OCI-M2 (cell line): ENCODE measurements around the gene XYLB.
"Not testable (repeated sequence)": the region's sequence is repeated elsewhere in the genome, so short reads cannot be mapped to it uniquely, and the experiment has no call there.

Experiments
- DNase-seq: peaks from one replicate; lab custom pipeline; 2025; ENCODE audit not compliant: unreplicated experiment; lab: John Stamatoyannopoulos, UW

The XYLB gene

DNA sequence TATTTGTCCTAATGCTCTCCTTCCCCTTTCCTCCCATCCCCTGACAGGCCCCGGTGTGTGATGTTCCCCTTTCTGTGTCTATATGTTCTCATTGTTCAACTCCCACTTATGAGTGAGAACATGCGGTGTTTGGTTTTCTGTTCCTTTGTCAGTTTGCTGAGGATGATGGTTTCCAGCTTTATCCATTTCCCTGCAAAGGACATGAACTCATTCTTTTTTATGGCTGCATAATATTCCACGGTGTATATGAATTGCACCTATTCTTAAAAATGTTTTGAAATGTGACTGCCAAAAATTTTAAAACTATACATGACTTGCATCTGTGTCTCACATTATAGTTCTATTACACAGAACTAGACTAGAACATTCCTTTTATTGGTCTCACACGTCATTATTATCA lies 25.9 kb upstream of the XYLB start:
- not testable (repeated sequence) for DNase-seq

DNA sequence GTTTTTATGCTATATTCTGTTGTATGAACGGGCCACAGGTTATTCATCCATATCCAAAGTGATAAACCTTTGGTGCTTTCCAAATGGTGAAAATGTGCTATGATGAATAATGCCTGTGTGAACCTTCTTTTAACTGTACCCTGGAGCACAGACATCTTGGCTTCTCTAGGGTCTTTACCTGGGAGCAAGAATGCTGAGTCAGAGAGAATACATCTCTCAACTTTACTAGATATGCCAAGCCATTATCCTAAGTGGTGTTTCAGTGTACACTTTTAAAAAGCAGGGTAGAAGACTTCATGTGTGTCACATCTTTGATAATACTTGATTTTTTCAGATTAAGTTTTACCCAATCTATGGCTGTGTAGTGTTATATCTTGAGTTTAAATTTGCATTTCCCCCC lies 23.5 kb upstream of the XYLB start:
- no peak for DNase-seq

DNA sequence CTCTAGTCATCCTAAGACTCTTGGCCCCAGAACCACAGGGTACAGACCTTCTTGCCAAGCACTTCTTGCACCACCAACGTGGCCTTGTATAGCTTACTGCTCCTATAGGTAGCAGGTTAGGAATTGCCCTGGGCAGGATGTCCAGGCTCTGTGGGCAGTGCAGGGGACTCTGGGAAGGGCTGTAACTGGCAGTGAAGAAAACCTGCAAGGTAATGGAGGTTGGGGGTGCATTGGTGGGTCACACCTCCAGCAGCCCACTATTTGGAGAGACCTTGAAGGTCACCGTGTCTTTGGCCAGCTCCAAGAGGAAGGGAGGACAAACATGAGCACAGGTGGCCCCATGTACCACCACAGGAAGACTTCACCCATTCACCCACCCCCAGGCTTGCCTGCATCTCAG lies 21.3 kb upstream of the XYLB start:
- DNase-seq, result no peak

DNA sequence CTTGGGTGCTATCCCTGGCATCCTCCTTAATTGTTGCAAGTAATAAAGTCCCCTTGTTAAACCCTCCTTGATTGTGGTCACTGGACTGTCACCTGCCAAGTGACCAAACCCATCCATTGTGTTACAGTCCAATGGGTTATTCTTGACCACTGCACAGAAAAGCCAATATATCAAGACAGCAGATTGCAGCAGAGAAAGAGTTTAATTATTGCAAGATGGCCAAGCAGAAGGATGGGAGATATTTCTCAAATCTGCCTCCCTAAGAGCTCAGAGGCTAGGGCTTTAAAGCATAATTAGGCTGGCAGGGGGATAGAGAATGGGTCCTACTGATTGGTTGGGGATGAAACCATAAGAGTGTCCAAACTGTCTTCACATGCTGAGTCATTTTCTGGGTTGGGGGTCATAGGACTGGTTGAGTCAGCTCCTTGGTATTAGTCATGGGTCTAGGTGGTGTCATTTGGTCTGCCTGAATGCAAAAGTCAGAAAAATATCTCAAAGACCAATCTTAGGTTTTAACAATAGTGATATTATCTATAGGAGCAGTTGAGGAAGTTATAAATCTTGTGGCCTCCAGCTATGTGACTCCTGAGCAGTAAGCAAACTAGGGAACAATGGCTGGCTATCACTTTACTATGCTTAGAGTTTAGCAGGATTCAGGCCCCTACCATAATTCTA lies 19.1 kb upstream of the XYLB start:
- no peak for DNase-seq

DNA sequence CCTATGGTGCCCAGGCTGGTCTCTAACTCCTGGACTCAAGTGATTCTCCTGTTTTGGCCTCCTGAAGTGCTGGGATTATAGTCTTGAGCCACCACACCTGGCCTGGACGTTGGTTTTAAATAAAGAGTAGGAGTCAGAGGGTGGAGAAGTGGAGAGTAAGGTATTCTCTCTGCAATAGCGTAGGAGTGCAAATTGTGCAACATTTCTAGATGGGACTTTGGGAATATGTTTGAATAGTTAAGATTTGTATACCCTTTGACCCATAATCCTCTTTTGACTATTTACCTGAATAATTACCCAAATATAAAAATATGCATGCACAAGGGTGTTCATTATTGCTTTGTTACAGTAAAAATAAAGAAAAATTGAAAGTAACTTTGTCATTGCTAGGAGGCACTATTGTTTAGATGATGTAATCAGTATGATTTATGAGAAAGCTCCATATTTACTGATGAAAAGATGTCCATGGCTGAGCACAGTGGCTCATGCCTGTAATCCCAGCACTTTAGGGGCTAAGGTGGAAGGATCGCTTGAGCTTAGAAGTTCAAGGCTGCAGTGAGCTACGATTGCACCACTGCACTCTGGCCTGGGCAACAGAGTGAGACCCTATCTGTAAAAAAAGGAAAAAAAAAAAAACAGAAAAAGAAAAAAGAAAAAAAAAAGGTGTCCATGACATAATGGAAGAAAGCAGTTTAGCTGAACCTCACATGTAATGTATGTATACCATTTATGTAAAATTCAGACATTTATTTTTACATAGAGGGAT lies 15.1 kb upstream of the XYLB start:
- no peak for DNase-seq

DNA sequence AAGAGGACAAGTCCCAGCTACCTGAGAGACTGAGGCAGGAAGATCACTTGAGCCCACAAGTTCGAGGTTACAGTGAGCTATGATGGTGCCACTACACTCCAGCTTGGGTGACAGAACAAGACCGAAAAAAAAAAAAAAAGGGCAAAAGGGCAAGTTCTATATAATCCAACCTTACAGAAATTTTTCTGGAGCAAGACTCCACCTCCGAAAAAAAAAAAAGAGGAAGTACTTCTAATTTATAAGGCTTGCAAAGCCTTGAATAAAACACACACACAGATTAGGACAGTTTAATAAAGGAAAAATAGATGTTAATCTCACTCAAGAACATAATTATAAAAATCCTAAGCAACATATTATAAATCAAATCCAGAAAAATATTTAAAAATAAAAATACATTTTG lies 14.4 kb upstream of the XYLB start:
- no peak for DNase-seq

DNA sequence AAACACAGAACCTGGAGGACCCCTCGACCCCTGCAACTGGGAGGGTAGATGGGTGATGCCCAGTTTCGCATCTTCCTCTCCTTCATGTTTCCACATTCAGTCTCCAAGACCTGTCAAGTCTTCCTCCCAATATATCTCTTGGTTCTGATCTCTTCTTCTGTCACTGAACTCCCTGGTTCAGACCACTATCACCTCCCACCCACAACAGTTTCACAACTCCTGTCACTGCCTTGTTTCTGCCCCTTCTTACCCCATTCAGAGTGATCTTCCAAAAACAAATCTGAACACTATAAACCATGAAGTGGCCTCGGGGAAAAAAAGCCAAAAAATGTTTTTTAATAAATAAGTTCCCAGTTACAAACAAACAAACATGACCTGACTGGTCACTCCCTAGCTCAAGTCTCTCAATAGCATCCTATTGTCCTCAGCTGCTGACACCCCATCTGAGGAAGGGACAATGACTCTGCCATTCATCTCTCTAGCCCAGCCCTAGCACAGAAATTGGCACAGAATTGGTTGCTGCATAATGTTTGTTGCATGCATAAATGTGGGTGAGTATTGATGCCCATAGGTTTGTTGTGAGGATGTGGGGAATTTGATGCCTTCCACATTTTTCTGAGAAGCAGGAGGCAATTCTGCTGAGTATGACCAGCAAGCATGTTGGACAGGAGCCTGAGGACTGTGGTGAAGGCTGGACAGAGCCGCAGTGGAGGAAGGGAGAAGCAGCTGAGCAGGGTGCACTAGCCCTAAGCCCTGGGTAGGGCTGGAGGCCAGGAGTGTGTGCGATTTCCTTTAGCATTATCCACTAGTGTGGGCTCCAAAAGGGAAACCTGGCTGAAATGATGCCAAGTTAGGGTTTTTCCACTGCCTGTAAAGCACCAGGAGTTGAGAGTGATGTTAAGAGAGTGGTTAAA lies 12.2 kb upstream of the XYLB start:
- DNase-seq, result no peak

DNA sequence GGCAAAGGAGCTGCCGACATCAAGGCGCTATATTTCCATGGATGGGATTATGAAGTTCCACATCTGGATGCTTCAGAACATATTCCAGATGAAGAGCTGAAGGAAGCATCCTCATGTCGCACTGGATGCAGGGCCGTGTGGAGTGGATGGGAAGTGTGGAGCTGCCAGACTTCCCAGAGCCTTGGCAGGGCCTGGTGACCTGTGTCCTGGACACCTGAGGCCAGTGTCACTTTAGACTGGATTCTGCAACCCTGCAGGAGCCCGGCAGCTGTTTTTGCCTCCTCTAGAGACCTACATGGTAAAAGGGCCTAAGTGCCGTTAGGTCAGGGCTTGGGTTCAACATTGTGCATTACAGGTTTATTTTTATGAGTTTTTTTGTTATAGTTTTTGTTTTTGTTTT lies 11.3 kb upstream of the XYLB start:
- no peak for DNase-seq

DNA sequence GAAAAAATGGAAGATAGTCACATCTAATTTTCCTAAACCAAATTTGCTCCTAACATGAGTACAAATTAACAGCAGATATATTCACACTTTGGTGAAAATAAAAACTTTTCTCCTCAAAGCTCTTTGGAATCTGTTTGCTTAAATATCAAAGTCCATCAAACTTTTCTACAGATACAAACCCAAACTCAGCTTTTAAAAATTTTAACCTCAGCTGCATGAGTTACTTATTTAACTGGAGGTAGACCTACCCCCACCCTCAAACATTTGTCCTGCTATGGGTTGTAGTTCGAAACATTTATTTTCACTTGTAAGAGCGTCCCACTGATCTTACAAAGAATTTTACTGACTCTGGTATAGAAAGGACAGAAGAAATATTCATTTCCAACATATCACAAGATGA lies 8.9 kb upstream of the XYLB start:
- DNase-seq, result no peak

DNA sequence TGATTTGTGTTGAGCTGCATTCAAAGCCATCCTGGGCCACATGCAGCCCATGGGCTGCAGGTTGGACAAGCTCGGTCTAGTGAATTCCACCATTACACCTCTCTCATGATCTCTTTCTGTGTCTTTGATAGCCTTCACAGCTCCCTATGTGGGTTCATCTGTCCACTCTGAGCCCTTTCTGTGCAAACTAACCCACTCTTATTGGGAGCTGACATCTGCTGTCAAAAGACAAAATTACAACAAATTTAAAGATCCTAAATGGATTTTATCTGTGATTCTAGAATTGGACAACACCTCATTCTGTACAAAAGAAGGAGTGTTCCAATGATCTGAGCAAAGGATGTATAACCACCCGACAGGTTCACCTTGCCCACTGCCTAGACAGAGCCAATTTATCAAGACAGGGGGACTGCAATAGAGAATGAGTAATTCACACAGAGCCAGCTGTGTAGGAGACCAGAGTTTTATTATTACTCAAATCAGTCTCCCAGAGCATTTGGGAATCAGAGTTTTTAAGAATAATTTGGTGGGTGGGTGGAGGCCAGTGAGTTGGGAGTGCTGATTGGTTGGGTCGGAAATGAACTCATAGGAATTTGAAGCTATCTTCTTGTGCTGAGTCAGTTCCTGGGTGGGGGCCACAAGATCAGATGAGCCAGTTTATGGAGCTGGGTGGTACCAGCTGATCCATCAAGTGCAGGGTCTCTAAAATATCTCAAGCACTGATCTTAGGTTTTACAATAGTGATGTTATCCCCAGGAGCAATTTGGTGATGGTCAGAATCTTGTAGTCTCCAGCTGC lies 2.6 kb upstream of the XYLB start:
- DNase-seq, result no peak

DNA sequence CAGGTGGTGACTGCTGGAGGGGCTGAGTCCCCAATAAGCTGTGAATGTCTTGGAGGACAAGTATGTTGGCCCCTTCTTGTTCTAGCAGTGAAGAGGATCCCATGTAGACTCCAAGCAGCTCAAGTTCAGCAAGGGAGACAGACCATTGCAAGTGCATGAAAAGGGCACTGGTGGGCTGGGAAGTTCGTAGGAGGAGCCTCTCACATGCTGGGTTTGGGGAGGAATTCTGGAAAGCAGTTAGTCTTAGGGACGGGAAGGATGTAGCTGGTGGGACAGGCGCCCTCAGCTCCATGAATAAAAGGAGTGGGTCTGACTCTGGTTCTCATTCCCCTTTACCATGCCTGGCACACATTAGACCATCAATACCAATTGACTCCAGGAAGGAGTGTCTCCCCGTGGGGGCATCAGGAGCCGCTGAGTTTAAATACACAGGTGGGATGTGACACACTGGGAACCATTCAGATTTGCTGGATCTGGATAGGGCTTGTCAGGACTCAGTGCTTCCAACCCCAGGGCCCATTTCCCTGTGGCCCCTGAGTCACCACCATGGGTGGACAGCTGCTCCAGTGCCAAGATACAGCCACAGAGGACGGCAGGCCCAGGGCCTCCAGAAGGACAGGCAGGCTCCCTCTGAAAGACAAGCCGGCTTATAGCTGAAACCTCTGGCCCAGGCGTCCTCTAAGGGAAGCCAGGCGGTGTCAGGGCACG lies 552 bp upstream of the XYLB start:
- no peak for DNase-seq

DNA sequence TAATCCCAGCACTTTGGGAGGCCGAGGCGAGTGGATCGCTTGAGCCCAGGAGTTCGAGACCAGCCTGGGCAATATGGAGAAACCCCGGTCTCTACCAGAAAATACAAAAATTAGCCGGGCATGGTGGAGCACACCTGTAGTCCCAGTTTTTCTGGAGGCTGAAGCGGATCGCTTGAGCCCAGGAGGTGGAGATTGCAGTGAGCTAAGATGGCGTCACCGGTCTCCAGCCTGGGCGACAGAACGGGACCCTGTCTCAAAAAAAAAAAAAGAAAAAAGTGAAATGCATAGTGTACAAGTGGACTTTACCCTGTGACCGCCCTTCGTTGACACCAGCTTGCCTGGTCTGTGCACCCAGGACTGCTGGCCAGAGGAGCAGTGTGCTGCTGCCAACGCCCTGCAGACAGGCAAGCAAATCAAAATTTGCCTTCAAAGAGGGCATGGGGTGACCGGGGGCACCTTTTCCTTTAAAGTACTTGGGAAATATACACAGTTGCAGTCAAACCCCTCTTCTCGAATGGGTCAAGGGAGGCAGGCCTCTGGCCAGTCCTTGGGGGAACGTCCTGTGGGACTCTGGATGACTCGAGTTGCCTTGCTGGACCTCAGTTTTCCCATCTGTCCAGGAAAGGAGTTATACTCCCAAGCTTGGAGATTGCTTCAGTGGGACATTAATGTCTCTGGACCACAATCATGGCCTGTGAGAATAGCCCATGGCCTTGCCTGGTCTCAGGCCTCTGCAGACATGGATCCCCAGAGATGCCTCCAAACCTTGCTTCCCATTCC lies 1.0 kb downstream of the XYLB start:
- DNase-seq, result no peak

DNA sequence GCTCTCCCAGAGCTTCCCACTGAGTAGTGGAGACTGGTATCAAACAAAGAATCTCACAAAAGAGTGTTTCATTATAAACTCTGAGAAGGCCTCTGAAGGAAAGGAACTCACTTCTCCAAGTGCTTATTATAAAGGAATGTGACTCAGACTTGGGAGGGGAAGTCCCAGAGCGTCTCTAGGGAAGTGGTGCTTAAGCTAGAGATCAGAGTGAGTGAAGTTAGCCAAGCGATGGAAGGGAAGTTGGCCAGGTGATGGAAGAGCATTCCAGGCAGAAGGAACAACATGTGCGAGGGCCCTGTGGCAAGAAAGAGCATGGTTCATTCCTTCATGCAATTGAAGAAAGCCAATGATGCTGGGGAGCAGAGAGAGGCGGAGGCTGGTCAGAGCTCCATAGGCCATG lies 2.3 kb downstream of the XYLB start:
- DNase-seq, result no peak

DNA sequence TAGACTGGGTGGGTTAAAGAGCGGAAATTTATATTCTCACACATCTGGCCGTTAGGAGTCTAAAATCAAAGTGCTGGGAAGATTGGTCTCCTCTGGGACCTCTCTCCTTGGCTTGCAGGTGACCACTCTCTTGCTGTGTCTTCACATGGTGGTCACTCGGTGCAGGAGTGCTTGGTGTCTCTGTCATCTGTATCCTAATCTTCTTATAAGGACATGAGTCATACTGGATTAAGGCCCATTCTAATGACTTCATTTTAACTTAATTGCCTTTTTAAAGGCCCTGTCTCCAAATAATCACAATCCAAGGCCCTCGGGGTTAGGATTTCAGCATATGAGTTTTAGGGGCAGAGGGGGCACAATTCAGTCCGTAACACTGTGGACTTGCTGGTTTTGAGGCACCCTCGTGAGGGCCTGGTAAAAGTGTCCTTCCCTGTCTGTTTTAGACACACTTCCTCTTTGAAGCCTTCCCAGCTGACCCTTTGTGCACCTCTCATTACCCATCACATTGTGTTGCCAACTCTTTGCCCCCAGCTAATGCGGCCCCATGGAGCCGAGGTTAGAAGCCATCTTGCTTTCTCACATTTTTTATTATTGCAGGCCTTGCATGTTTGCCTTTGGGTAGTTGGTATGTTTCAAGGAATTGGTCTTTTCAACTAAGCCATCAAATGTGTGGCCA lies 3.2 kb downstream of the XYLB start:
- no peak for DNase-seq

DNA sequence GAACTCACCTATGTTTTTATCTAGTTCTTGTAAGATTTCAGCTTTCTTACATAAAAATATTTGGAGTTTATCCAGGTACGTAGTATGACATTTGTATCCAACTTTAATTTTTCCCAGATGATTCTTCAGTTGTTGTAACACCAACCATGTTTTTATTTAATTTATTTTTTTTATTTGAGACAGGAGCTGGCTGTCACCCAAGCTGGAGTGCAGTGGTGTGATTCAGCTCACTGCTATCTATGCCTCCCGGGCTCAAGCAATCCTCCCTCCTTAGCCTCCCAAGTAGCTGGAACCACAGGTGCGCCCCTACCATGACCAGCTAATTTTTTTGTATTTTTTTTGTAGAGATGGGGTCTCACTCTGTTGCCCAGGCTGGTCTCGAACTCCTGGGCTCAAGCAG lies 6.6 kb downstream of the XYLB start:
- no peak for DNase-seq

DNA sequence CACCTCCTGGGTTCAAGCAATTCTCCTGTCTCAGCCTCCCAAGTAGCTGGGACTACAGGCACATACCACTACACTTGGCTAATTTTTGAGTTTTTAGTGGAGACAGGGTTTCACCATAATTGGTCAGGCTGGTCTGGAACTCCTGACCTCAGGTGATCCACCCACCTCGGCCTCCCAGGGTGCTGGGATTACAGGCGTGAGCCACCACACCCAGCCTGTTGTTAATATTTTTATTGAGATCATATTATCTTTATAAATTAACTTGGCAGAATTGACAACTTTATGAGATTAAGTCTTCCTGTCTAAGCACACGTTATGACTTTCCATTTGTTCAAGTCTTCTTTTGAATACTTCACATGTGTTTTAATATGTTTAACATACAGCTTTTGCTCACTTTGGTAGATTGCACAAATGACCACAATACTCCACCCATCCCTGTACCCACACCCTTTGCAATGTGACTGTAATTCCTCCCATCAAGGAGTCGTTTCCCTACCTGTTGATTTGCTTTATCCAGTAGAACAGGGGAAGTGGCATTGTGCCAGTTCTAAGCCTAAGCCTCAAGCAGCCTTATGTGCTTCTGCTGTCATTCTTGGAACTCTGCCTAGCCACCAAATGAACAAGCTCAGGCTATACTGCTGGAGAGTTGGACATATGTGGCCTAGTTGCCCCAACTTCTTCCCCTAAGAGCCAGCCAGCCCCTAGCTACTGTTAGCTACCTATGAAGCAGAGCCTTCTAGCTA lies 8.2 kb downstream of the XYLB start:
- DNase-seq, result no peak

DNA sequence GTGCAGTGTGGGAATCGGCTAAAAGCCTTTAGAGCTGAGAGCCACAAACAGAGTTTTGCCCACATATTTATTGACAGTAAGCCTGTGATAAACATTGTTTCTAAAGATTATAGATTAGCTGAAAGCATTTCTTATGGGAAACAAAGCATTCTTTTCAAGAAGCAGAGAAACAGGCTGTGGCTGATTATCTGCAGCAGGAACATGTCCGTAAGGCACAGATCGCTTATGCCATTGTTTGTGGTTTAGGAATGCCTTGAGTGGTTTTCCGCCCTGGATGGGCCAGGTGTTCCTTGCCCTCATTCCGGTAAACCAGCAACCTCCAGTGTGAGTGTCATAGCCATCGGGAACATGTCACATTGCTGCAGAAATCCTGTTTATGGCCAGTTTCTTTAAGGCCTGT lies 12.5 kb downstream of the XYLB start:
- no peak for DNase-seq

DNA sequence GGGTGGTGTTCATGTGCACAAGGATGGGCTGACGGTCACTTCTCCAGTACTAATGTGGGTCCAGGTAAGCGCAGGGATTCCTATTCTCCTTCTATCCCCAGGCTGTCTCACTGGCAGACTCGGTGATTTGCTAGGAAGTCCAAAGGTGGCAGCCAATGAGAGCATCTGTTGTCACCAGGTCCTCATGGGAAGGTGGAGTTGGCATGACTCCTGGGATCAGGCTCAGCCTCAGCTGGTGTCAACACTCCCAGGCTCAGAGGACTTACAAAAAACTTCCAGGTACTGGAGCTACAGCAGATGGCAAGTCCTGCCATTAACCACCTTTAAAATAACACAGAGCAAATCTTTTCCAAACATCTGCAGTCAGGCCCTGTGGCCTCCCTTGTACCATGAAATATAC lies 13.8 kb downstream of the XYLB start:
- DNase-seq, result no peak
